Measurements from ENCODE around the gene AIG1.
"Not testable (repeated sequence)": the region's sequence is repeated elsewhere in the genome, so short reads cannot be mapped to it uniquely, and the experiment has no call there.

AIG1 gene

DNA sequence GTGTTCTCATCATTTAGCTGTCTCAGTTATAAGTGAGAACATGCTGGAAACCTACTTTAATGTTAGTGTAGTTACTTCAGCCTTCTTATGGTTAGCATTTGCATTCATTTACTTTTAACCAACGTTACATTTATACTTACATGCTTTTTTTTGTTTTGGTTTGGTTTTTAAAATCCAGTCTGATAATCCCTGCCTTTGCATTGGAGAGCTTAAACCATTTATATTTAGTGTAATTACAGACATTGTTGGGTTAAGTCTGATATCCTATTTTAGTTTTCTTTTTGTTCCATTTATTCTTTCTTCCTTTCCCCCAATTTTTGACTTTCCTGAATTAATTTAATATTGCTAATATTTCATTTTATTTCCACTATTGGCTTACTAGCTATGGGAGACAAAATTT, 70.2 kb downstream of the AIG1 start:
- no peak for DNase-seq

DNA sequence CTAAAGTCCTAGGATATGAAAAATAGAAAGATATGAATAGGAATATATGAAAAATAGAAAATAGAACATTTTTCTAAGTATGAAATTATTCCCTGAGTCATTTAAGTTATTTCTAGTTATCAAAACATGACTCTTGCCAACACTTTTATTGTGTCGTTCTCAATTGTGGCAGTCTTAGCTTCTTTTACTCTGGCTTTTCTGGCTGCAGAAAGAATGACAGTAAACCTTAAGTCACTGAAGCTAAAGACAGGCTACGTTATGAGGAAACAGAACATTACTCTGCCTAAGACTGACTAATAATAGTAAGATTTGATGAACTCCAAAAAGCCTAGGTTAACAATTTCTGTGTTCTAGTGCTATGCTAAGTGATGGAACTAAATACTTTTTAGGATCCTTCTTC, 74.6 kb downstream of the AIG1 start:
- no peak for DNase-seq

DNA sequence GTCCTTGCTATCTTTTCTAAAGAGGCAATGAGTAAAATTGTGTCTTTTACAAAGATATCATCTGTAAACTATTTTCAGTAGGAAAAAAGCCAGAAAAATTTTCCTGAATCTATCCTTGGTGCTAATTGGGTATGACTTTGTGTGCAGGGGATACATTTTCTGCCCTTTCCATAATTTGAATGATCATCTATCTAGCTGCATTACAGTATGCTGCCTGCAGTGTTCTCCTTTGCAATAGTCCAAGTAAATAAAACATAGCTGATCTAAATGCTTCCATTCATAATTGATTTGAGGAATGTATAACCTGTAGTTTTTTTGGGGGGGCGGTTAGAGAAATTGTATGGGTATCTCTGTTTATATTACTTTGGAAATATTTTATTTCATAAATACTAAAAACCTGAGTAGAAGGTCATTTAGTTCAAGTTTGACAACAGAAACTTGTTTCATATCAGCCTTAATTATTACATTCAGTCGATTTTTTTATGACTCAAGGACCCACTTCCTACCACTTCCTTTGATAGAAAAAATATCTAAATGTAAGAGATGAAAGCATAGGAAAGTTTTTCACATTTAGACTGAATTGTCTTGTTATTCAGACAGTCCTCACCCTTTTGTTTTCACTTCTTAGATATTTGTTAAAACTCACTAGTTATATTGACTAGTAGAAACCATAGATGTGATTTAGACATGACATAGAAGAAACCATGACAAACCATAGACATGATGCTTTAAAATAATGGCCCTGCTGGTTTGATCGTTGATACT, 75.3 kb downstream of the AIG1 start:
- no peak for DNase-seq

DNA sequence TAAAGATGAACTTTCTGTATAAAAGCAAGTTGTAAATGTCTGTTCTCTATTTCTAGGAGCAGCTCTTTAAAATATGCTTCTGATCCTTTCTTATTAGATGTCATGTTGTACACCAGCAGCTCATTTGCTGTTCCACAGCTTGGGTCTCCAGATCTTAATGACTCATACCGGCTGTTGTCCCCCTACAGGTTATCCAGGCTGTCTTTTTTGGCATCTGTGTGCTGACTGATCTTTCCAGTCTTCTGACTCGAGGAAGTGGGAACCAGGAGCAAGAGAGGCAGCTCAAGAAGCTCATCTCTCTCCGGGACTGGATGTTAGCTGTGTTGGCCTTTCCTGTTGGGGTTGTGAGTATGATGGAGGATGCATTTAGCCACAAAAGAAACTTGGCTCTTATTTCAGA, 76.0 kb downstream of the AIG1 start:
- no peak for DNase-seq

DNA sequence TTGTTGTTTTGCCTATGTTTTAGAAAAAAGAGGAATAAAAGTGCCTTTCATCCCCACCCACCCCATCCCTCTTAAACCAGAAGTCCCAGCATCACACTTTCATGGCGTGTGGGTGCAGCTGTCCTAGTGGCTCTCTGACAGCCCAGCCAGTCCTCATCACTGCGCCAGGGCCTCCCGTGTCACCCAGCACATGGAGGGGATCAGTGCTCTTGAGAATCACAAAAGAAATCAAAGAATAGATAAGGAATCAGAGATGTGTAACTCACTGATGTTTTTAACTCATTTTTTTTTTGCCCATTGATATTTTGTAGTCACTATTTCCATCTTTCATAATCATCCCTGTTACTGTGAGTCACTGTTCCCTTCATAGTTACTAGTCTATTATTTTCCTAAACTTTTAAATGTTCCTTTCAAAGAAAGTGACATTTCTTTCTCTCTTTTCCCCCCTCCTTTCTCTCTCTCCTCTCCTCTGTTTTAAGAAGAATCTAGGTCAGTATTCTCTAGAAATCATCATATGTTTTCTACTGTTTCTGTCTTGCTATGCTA, 78.6 kb downstream of the AIG1 start:
- DNase-seq = no peak

DNA sequence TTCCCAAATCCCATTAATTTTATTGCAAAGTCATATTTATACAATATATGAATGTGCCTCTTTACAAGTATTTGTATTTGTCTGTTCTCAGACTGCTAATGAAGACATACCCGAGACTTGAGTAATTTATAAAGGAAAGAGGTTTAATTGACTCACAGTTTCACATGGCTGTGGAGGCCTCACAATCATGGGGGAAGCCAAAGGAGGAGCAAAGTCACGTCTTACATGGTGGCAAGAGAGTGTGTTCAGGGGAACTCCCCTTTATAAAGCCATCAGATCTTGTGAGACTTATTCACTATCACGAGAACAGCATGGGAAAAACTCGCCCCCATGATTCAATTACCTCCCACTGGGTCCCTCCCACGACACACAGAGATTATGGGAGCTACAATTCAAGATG, 79.2 kb downstream of the AIG1 start:
- DNase-seq = not testable (repeated sequence)

DNA sequence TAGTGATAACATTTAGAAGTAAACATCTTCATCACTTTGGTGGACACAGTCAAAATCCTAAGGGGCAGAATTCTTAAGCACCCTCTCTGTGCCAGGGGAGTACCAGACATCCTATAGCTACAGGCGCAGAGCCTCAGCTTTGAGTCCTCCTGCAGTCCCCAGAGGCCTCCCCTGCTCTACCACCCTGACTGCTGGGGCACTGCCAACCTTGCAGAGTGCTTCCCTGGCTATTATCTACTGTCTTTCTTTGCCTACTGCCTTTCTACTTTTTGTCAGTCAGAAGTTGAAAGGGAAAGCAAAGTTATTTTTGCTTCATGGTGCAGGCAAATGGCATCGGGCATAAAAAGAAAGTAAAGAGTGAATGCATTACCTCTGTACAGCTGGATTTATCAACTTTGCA, 80.1 kb downstream of the AIG1 start:
- DNase-seq = no peak

DNA sequence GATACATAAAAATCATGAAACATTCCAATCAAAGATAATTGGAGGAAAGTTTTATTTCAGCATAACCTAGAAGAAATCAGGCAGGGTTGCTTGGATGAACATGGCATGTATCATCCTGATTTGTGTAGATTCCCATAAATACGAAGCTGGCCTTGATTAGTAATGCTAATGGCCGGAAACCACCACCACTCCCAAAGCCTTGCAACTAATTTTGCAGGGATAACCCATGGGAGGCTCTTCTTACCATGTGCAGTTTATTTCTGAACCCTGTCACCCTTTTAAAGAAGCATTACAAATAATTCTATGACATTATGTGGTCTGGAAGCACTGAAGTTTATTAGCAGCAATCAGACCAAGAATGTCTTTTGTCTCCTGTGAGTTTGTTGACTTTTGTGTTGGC, 80.8 kb downstream of the AIG1 start:
- no peak for DNase-seq

DNA sequence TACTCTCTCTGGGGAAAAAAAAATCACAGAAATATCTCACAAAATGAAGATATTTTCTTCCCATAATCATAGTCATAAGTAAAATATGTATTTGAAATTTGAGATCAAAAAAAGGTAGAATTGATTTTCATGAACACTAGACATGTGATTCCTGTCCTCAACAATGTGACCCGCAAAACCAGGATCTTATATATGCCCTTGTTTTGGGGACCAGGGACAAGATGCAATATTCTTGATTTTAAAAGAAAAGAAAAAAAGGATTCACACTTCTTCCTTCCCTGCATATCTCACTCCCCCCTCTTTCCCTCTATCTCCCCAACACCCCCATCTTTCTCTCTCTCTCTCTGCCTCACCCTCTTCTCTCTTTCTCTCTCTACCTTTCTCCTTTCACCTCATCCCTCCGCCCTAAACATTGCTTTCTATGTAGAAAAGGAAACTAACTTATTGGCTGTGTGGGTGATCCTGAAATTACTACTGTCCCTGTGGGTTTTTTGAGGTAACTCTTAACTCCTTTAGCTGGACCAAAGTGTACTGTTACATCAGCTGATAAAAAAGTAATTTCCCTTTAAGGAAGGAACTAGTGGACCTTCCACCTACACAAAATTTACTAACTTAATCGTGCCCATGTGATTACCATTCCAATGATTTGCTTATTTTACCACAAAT, 85.6 kb downstream of the AIG1 start:
- no peak for DNase-seq

DNA sequence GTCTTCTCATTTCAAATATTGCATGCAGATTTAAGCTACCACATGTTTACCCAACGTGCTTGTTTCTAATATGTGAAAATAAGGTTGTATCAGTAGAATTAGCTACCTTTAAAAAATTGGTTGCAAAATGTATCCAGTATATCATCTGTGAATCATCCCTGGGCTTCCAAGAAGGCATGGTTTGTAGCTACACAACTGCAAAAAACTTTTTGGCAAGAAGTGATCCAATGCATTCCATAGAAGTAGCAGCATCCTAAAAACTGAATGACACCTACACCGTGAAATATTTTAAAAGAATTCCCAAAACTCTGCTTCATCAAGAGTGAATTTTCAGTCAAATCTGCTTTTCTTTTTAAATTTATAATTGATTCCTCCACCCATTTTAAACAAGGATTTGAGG, 89.1 kb downstream of the AIG1 start:
- no peak for DNase-seq

DNA sequence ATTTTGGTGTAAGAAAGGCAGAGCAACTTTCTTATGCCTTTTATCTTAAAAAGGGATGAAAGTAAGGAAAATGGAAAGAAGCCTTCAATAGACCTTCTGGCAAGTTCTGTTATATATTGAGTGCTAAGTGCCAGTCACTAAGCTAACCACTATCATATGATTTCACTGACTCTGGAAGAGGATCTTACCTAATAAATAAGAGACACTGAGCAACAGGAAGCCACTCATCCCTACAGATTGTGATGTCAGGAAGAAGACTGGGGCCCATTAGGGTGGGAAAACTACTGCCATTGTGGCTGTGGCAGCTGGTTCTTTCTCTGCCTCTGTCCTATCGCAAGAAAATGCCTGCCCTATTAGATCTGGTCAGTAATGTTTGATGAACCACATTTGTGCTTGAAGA, 89.6 kb downstream of the AIG1 start:
- DNase-seq = no peak

DNA sequence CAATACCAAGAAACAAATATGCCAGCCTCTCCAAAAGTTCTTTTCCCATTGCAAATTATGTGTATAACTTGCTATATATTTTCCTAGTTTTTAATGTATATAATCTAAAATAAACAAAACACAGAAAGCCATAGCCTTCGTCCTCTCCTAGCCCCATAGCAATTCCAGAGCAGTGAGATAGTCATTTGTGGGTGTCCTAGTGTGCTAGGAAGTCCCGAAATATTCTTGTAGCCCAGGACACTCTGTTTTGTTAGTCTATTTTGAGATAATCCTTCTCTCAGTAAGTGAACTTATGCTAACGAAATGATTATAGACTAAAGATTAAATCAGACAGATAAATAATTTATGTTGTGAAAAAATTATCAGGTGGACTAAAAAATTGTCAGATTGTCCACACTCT, 90.7 kb downstream of the AIG1 start:
- DNase-seq = no peak

DNA sequence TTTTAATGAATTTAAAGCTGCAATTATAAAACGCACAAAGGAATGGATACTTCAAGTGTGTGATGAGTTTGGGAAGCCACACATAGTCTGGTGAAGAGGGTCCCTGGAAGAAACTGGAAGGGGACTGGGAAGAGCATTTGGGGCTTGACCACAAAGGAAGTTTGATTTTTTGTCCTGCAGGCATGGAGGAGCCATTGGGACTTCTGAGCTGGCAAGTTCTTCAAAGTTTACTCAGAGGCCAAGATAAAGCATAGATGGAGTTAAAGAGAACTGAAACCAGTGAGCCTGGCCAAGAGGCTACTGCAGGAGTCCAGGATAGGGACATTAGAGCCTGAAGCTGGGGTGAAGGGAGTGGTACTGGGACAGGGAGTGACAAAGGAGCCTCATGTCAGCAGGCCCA, 95.0 kb downstream of the AIG1 start:
- no peak for DNase-seq

DNA sequence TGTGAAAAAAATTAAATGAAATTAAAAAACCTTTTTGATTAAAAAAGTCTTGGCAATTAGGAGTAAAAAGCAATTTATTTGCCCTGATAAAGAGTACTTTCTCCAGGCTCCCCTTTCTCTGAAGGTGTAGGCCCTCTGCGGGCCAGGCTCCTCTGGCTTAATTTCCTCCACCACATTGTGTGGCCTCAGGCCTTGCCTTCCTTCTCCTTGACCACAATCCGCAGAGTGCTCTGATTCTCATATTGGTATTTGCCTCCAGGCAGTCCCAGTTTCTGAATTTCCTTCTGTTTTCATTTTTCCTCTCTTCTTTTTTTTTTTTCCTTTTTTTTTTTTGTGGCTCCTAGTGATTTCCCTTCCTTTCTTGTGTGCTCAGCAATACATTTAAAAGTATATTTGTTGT, 96.4 kb downstream of the AIG1 start:
- DNase-seq = no peak

DNA sequence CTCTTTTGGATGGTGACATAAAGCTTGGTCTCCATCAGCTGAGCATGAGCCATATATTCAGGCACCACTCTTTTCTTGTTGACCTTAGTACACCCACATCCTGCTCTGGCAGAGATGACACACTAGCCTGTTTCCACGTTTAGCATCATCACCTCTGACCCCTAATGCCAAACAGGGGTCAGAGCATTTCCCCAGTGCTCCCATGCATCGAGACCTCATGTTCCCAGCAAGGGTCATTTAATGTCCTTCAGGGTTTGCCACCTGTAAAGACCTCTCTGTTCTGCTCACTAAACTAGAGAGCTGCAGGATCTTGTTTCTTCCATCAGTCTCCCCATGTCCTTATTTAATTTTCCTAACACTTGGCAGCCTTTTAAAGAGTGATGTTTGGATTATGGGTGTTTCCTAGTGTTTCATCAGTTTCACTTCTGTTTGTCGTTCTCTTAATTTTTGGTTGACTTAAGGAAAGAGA, 97.5 kb downstream of the AIG1 start:
- DNase-seq = no peak

DNA sequence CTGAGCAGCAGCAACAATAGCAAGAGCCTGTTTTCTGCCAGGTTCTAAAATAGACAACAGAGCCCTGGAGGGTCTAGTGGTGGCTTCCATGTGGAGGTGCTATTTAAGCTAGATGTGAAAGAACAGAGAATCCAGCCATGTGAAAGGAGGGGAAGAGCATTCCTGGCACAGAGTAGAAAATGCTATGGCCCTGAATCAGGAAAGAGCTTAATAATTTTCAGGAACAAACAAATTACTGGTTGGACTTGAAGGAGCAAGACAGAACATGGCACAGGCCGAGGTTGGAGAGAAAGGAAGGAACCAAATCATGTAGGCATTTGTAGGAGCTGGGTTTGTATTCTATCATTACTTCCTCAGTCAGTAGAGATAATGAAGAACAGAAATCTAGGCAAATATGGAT, 98.3 kb downstream of the AIG1 start:
- DNase-seq = no peak

DNA sequence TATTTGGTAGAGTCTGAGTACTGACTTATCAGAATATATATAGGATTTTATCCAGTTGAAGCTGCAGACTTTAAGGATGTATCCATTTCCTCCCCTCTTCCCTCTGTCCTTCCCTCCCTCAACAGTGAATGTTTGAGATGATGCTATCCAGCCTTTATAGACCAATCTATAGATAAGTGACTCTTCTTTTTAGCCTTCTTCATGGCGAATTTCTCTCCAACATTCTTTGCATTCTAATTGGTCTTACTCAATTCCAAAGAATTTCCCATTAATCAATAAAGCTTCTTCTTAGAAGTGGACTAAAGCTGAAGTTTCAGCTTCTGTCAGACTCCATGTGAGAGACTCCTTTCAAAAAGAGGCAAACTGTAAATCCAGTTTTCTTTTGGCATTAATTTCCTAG, 99.3 kb downstream of the AIG1 start:
- no peak for DNase-seq

DNA sequence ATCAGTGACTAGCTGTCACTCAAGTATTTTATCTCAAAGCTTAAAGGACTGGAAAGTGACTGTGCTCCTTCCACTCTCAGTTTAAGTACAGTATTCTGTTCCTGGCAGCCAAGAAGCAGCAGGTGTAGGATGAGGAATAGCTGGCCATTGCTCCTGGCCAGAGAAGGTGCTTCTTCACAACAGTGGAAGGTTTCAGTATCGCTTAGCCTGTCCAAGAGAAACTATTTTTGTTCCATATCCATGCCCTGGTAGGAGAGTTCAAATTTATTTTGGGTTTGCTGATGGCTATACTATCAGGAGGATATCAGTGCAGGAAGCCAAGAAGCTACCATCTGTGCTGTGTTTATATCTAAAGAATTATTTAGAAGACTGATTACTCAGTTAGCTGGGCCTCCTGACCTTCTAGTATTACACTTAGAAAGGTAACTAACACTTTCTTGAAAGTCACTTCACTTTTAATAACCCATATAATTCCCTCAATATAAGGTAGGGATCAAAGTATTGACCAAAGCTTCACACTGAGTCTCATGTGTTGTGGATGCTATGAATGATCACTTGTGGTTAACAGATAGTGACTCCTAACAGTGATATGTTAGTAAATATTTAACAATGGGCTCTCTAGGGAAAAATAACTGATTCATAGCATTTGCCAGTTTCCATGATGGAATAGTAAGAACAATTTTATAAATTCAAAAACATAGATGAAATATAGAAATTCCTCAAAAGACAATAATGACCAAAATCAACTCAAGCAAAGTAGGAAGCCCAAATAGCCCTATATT, 99.9 kb downstream of the AIG1 start:
- DNase-seq = no peak

DNA sequence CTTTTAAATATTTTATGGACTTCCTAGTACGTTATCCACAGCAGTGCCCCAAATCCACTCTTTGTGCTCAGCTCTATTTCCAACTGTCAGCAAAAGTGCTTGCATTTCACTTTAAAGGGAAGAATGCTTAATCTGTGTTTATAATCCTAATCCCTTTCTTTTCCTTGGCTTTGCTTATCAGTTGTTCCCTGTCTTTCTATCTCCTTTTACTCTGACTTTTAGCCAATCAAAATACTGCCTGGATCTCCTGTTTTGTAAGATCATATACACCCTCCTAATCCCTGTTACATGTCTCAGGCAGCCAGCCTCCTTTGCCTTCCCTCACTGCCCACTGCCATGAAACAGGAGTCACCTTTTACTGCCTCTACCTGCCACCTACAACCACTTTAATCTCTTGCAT, 102.9 kb downstream of the AIG1 start:
- no peak for DNase-seq

DNA sequence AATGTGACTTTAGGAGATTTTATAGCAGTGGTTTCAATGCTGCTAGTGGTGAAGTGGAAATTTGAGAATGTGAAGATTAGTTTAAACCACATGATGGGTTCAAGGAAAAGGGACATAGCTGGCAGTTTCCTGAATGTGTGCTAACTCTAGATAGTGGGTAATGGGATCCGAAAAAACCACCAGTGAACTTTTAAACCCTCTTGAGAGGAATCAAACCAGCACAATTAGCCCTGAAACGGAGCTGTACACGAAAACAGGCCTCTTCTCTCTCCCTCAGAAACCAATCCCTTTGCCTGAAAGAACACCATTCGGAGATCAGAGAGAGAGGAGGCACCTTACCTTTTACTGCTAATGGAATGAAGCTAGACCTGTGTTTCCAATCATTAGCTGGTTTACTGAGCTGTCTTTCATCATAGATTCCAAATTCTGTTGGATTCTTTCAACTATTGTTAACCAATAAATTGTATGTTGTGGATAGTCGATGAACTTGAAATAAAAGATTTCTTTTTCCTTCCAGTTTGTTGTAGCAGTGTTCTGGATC, 103.9 kb downstream of the AIG1 start:
- DNase-seq = no peak

DNA sequence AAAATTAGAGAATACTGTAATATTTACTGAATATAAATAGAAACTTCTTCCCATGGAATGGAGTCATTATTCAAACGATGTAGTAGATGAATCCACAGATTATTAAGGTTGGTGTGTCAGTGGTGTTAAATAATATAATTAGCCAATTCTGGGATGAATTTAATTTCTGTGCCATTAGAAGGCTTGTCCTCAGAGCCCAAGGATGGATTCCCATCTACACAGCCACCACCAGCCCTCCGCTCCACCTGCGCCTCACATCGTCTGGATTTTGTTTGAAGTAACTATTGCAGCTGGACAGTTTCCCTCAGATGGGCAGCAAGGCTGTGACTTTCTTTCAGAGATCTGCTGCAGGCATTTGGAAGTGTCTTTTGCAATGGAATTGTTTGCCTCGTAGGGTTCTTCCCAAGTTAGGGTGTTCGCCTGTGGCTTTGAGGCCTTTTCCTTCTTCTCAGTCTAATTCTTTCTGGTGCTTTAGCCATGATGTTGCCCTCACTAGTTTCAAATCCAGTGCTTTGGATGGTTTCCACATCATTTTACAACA, 104.7 kb downstream of the AIG1 start:
- no peak for DNase-seq

DNA sequence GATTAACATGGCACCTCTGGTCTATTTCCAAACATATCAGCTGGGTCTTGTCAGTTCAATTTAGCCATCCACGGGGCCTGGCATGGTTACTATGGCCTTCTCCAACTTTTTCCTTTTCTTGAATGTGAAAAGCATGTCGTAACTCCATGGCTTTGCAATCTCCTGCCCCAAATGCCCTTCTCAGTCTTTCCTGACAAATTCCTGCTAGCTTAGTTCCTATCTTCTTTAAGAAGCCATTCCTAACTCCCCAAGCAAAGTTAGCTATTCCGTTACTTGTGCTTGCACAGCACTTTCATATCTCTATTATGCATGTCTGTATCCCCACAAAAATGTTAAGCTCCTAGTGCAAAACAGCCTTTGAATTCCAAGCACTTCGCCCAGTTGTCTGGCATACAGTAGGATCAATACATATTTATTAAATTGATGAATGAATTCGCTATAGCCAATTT, 105.6 kb downstream of the AIG1 start:
- no peak for DNase-seq

DNA sequence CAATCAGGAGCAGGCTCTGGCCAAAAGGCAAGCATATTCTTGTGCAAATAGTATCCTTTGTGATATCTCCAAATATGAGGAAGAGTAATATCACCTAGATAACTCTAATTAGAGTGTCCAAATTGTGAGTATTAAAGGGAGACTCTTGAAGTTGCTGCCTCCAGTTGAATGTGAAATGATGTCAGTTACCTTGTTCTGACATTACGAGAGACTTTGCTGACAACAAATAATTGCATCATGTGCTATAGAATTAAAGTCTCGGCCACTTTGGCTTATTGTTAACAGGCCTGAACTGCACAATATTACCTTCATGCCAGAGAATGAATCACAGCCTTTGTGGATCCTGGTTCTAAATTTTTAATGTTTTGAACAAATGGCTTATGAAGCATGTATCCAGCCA, 106.5 kb downstream of the AIG1 start:
- no peak for DNase-seq

Measured in left hindlimb (tissue), 1 donor.